GM21737 (cell line): ENCODE data around the gene UNC13B.
"Not testable (repeated sequence)": the region's sequence is repeated elsewhere in the genome, so short reads cannot be mapped to it uniquely, and the experiment has no call there.

ENCODE experiments used
- ATAC-seq: cut with Tn5 transposase; IDR thresholded peaks from one replicate; pipeline ENCODE4 v1.9.1; 2021; ENCODE audit warnings: mild to moderate bottlenecking, moderate library complexity; ENCODE audit not compliant: unreplicated experiment

UNC13B gene

GRCh38 chr9:35220659-35221338 is 59.0 kb downstream of the UNC13B start:
- no peak for ATAC-seq

GRCh38 chr9:35225677-35226076 is 63.9 kb downstream of the UNC13B start:
- no peak for ATAC-seq

GRCh38 chr9:35226651-35227050 is 64.8 kb downstream of the UNC13B start:
- ATAC-seq = no peak

GRCh38 chr9:35227284-35227683 is 65.5 kb downstream of the UNC13B start:
- ATAC-seq = no peak

GRCh38 chr9:35229066-35229778 is 67.4 kb downstream of the UNC13B start:
- ATAC-seq = no peak

- ATAC-seq = no peak
These were observed 68.0 kb downstream of the UNC13B start for GRCh38 chr9:35229779-35230143.

GRCh38 chr9:35232867-35233544 is 71.2 kb downstream of the UNC13B start:
- ATAC-seq = no peak

GRCh38 chr9:35236692-35237091 is 74.9 kb downstream of the UNC13B start:
- no peak for ATAC-seq

- no peak for ATAC-seq
These were observed 75.5 kb downstream of the UNC13B start for GRCh38 chr9:35237311-35237710.

- ATAC-seq = not testable (repeated sequence)
These were observed 84.1 kb downstream of the UNC13B start for GRCh38 chr9:35245945-35246344.

GRCh38 chr9:35253075-35253474 is 91.3 kb downstream of the UNC13B start:
- ATAC-seq = no peak

GRCh38 chr9:35254237-35254636 is 92.4 kb downstream of the UNC13B start:
- no peak for ATAC-seq

GRCh38 chr9:35254984-35255857 is 93.4 kb downstream of the UNC13B start:
- ATAC-seq = no peak

GRCh38 chr9:35257986-35258659 is 96.3 kb downstream of the UNC13B start:
- no peak for ATAC-seq

- ATAC-seq = no peak
These were observed 97.1 kb downstream of the UNC13B start for GRCh38 chr9:35258660-35259474.

GRCh38 chr9:35260186-35260585 is 98.4 kb downstream of the UNC13B start:
- ATAC-seq = no peak

GRCh38 chr9:35262064-35262463 is 100.3 kb downstream of the UNC13B start:
- ATAC-seq = no peak

GRCh38 chr9:35267710-35268109 is 105.9 kb downstream of the UNC13B start:
- ATAC-seq = no peak

GRCh38 chr9:35269919-35270318 is 108.1 kb downstream of the UNC13B start:
- no peak for ATAC-seq

- no peak for ATAC-seq
These were observed 109.8 kb downstream of the UNC13B start for GRCh38 chr9:35271637-35272036.
